Urinary bladder (tissue), 4 donors: ENCODE results near the gene PRR5. TPM values are rescaled to one million over a fixed set of nuclear protein-coding genes. Genes with fewer than 3 reads are reported as not detected.

Experiments
- DNase-seq: peaks from one replicate; pipeline ENCODE4 v3.0.0-alpha.2; 2015; ENCODE audit errors: extremely low spot score
- H3K27ac ChIP-seq: one replicate; pipeline ENCODE4 v1.5.1; 2013; ENCODE audit warnings: low read depth, mild to moderate bottlenecking, moderate library complexity
- H3K36me3 ChIP-seq: one replicate; pipeline ENCODE4 v1.6.1; 2013; ENCODE audit warnings: mild to moderate bottlenecking, moderate library complexity; ENCODE audit not compliant: insufficient read depth
- H3K4me1 ChIP-seq: one replicate; pipeline ENCODE4 v1.6.1; 2013; ENCODE audit warnings: mild to moderate bottlenecking, moderate library complexity; ENCODE audit not compliant: insufficient read depth
- H3K4me3 ChIP-seq: one replicate; pipeline ENCODE4 v1.5.1; 2013; ENCODE audit warnings: low read depth, low read length
- whole genome bisulfite sequencing: extraction: QIAGEN DNeasy Blood & Tissue Kit; methylation state at CpG from one replicate; pipeline ENCODE4 v1.1.7; 2013; 5-methylcytosine and 5-hydroxymethylcytosine counted together
- polyA plus RNA-seq: library from polyadenylated mRNA; stranded (reverse); fragments of 200-250 nt; gene quantifications from one replicate; pipeline ENCODE4 v1.2.3, GENCODE V29; 2013
- total RNA-seq: library from RNA; depleted of rRNA; stranded (reverse); fragments of >200 nt; gene quantifications from one replicate; pipeline ENCODE4 v1.2.3, GENCODE V29; 2014
- donor health status: healthy with polysubstance abuse.
- donor health status: healthy.

PRR5 gene
- total and polyA plus RNA-seq, 2 donors: 13.9 to 28.1 TPM

DNA sequence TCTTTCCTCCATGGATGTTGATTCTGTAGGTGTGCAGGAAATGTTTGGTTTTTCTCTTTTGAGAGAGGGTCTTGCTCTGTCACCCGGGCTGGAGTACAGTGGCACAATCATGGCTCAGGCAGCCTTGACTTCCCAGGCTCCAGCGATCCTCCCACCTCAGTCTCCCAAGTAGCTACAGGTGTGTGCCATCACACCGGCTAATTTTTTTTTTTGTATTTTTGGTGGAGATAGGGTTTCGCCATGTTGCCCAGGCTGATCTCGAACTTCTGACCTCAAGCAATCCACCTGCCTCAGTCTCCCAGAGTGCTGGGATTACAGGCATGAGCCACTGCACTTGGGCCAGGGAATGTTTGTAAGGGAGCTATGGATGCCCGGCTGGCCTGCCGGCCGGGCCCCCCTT lies 4.5 kb downstream of the PRR5 start:
- Histone ChIP-seq H3K4me1 (no peaks in the 10 kb centered on the region), H3K4me3 (no peak overlapping the region), H3K27ac (no peak overlapping the region), H3K36me3 (no peaks in the 10 kb centered on the region)
- no peak for DNase-seq
- WGBS: 78% methylated on average over 8 of the region's 8 CpGs

DNA sequence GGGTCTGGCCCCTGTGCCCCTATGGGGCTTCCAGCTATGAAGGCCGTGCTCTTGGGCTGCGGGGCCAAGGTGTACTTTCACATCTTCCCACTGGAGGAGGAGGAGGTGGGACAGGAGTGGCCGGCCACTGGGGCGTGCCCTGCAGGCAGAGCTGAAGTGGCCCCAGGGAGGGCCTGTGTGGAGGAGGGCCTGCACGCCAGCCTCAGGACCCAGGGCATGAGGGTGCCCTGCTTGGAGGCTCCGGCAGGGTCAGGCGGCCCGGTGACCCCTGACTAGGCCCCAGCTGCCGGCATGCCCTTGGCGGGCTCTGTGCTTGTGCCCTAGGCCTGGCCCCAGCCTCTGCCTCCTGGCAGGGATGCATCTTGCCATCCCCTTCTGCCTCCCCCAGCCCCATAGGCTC lies 5.2 kb downstream of the PRR5 start:
- WGBS: 93% methylated on average over 10 of the region's 10 CpGs
- Histone ChIP-seq H3K27ac (no peak overlapping the region), H3K4me1 (no peaks in the 10 kb centered on the region), H3K36me3 (no peaks in the 10 kb centered on the region), H3K4me3 (no peak overlapping the region)
- no peak for DNase-seq

DNA sequence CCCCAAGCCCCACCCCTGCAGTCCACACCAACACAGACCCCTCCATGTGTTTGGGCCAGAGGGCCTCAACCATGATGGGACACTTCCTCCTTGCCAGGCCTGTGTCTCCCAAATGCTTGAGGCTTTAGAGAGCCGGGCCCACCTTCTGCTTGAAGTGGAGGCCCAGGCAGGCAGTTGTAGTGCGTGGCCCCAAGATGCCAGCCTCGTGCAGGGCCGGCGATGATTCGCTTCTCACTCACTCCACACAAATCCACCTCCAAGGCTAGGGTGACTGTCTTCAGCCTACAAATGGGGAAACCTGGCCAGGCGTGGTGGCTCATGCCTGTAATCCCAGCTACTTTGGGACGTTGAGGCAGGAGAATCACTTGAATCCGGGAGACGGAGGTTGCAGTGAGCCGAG lies 5.7 kb downstream of the PRR5 start:
- Histone ChIP-seq H3K4me3 (no peak overlapping the region), H3K4me1 (no peaks in the 10 kb centered on the region), H3K36me3 (no peaks in the 10 kb centered on the region), H3K27ac (no peak overlapping the region)
- DNase-seq: no peak
- 93% methylated on average over 11 of the region's 11 CpGs for WGBS

DNA sequence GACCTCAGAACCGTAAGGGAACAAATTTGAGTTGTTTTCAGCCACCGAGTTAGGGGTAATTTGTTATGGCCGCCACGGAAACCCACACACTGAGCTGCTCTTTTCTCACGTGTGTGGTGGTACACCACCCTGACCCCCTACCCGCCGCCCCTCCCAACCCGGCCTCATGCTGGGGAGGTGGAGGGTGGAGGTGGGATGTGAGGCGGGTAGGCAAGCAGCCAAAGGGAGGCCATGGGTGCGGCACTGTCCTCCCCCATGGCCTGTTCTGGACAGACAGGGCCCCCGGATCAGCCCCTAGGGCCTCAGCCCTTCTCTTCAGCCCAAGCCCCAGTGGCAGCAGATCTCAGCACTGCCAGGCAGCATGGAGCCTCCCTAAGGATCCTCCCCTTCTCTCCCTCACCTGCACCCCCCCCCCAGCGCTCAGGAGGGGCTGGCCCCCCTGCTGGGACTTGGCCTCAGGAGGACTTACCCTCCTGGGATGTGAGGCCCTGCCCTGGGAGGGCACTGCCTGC lies 7.9 kb downstream of the PRR5 start:
- no peaks in the 10 kb centered on the region for H3K4me1 ChIP-seq
- no peak for DNase-seq
- no peak overlapping the region for H3K4me3 ChIP-seq
- no peak overlapping the region for H3K27ac ChIP-seq
- WGBS: 80% methylated on average over 12 of the region's 12 CpGs
- H3K36me3 ChIP-seq: no peaks in the 10 kb centered on the region

GRCh38 chr22:44710474-44711240 lies 8.7 kb downstream of the PRR5 start:
- Histone ChIP-seq H3K27ac (no peak overlapping the region), H3K4me3 (no peak overlapping the region), H3K36me3 (no peaks in the 10 kb centered on the region), H3K4me1 (no peaks in the 10 kb centered on the region)
- WGBS: 78% methylated on average over 23 of the region's 23 CpGs
- no peak for DNase-seq

DNA sequence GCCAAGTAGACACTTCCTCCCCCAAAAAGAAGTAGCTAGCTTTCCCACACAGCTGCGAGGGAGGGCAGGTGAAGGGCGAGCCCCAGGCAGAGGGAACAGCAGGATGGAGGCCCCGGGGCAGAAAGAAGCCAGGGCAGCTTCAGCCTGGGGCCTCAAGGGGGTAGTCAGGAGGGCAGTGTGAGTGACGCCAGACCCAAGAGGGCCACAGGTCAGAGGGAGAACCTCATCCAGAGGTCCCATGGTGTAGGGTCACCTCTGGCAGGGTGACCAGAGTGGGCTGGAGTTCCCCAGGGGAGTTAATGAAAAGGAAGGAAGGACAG lies 9.2 kb downstream of the PRR5 start:
- DNase-seq: no peak
- H3K27ac ChIP-seq: no peak overlapping the region
- 71% methylated on average over 4 of the region's 4 CpGs for whole genome bisulfite sequencing

DNA sequence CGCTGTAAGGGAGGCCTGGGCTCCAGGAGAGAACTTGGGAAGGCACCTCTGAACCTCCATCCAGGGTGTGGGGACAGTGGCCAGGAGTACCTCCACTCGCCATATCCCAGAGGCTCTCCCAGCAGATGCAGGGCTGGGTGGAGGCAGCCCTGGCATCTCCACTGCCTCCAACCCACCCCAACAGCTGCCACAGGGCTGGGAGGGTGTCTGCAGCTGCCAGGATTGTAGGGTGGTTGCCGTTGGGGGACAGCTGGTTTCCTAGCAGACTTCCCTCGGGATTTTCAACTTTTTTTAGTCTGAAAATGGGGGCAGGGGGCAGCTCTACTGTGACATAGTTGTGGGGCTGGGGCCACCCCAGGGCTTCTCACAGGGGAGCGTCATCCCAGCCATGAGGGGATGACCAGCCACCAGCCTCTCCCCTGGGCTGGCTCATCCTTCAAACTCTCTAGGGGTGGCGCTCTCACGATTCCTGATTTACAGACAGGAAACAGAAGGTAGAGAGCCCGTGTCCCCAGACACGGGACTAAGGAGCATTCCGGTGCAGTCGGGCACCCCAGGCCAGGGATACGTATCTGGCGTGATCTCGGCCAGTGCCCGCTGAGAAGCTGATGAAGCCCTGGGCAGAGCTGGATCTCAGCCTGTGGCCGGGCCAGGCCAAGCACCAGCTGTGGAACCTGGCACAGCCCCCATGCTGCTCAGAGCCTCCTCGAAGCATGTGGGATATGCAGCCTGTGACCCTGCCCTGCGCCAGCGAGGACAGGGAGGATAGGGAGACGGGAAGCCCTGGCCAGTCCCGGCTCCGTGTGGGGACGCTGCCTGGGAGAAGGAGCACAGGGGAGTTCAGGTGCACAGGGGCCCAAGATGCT lies 9.9 kb downstream of the PRR5 start:
- Histone ChIP-seq H3K4me3 (no peak overlapping the region), H3K36me3 (no peaks in the 10 kb centered on the region), H3K4me1 (no peaks in the 10 kb centered on the region), H3K27ac (no peak overlapping the region)
- WGBS: 84% methylated on average over 23 of the region's 23 CpGs
- DNase-seq: no peak

More for the DNA sequence above, 9.2 kb downstream of the PRR5 start:
- Histone ChIP-seq H3K4me1 (no peaks in the 10 kb centered on the region), H3K4me3 (no peak overlapping the region), H3K36me3 (no peaks in the 10 kb centered on the region)

- Histone ChIP-seq H3K36me3 (no peaks in the 10 kb centered on the region), H3K4me1 (no peaks in the 10 kb centered on the region), H3K27ac (no peak overlapping the region), H3K4me3 (no peak overlapping the region)
- WGBS: 96% methylated on average over 8 of the region's 8 CpGs
- DNase-seq: no peak
These were observed 11.0 kb downstream of the PRR5 start for GRCh38 chr22:44712962-44713361.

DNA sequence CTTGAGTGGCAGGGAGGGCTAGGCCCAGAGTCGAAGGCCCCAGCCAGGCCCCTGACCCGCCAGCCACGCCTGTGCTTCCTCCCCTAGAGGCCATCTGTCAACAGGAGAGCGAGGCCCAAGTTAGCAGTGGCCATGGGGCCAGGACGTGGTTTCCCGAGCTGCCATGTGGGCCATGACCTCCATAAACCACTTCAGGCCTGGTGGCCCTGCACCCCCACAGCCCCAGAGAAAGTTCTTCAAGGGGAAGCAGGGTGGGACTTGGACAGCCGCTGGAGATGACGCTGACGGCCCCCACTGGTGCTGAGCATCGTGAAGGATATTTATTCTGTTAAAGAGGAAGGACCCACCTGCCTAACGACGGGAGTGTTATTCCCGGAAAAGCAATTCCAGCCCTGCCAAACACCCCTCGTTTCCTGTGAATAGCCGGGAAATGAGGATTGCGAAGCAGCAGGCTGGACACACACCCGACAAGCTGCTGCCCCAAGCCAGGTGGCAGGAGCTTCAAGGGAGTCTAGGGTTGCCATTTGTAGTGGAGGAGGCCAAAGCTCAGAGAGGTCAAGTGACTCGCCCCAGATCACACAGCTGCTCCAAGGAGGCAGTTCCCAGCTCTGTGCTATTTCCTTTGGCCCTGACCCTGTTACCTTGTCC lies 12.8 kb downstream of the PRR5 start:
- Histone ChIP-seq H3K4me1 (no peaks in the 10 kb centered on the region), H3K36me3 (no peaks in the 10 kb centered on the region), H3K27ac (no peak overlapping the region), H3K4me3 (no peak overlapping the region)
- WGBS: 71% methylated on average over 18 of the region's 18 CpGs
- DNase-seq: no peak

GRCh38 chr22:44718418-44718817 lies 16.4 kb downstream of the PRR5 start:
- WGBS: 97% methylated on average over 3 of the region's 3 CpGs
- DNase-seq: no peak
- Histone ChIP-seq H3K4me3 (no peak overlapping the region), H3K27ac (no peak overlapping the region), H3K4me1 (no peaks in the 10 kb centered on the region), H3K36me3 (no peaks in the 10 kb centered on the region)

GRCh38 chr22:44719586-44720368 lies 17.8 kb downstream of the PRR5 start:
- 73% methylated on average over 13 of the region's 13 CpGs for WGBS
- no peak for DNase-seq

DNA sequence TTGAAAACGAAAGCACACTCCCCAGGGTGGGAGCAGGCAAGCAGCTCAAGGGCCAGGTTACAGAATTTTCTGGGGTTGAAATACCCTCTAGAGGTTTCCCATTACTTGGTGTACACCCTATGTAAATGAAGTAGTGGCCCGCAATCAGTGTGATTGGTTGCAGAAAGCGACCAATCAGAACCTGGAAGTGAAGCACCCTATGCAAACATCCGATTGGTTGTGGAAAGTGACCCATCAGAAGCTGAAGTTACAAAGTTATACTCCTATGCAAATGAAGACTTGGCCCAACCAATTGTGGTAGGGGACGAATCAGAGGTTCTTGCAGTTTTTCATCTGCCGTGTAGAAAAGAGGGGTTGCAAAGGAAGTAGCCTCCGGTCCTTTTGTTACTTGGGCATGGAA lies 19.2 kb downstream of the PRR5 start:
- H3K27ac ChIP-seq: no peak overlapping the region
- H3K4me3 ChIP-seq: no peak overlapping the region
- H3K36me3 ChIP-seq: no peaks in the 10 kb centered on the region
- WGBS: 90% methylated on average over 7 of the region's 7 CpGs
- no peaks in the 10 kb centered on the region for H3K4me1 ChIP-seq
- no peak for DNase-seq

More at GRCh38 chr22:44719586-44720368, 17.8 kb downstream of the PRR5 start:
- Histone ChIP-seq H3K4me1 (no peaks in the 10 kb centered on the region), H3K4me3 (no peak overlapping the region), H3K27ac (no peak overlapping the region), H3K36me3 (no peaks in the 10 kb centered on the region)

DNA sequence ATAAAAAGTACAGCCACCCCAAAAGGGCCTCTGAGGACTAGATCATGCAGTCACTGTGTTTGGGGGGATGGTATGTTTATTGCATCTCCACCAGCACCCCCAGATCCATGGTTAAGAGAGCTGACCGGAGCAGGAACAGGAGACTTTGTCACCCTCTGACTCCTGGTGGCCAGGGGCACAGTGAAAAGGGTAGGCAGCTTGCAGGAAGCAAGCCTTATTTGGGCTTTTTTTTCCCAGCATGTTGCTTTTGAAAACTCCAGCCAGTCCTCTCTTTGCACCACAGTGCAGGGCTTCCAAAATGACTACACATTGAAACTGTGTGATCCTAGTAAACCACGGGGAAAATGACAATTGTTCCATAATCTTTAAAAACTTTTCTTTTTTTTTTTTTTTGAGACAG lies 20.6 kb downstream of the PRR5 start:
- Histone ChIP-seq H3K27ac (no peak overlapping the region), H3K36me3 (no peaks in the 10 kb centered on the region)
- DNase-seq: no peak

More for the DNA sequence above, 20.6 kb downstream of the PRR5 start:
- 86% methylated on average over 2 of the region's 2 CpGs for WGBS
- H3K4me3 ChIP-seq: no peak overlapping the region
- H3K4me1 ChIP-seq: no peaks in the 10 kb centered on the region
